ENCODE measurements around the gene PRKN. TPM values are rescaled to one million over a fixed set of nuclear protein-coding genes. Genes with fewer than 3 reads are reported as not detected.

The PRKN gene
- total RNA-seq, 4 donors from 2014 or later, result 4.4 to 669 (median 10.5) TPM

GRCh38 chr6:161679980-161680538 lies 1047.5 kb downstream of the PRKN start:
- Histone ChIP-seq H3K4me3 (no peak overlapping the region), H3K36me3 (no peaks in the 10 kb centered on the region), H3K4me1 (no peaks in the 10 kb centered on the region), H3K27me3 (no peaks in the 10 kb centered on the region), H3K9me3 (no peaks in the 10 kb centered on the region), H3K27ac (no peak overlapping the region)
- TF ChIP-seq POLR2A (IDR thresholded peaks at IDR 0.05) (no peak), CTCF (IDR thresholded peaks at IDR 0.05) (no peak)
- DNase-seq, result no peak

- no peak for TF ChIP-seq POLR2A (IDR thresholded peaks at IDR 0.05)
- H3K9me3 ChIP-seq, result no peaks in the 10 kb centered on the region
- H3K4me1 ChIP-seq, result no peaks in the 10 kb centered on the region
- no peak overlapping the region for H3K27ac ChIP-seq
- DNase-seq, result no peak
- no peaks in the 10 kb centered on the region for H3K36me3 ChIP-seq
- H3K4me3 ChIP-seq, result no peak overlapping the region
- H3K27me3 ChIP-seq, result no peaks in the 10 kb centered on the region
These were observed 1050.4 kb downstream of the PRKN start for GRCh38 chr6:161677188-161677587.

GRCh38 chr6:161676586-161676985 lies 1051.0 kb downstream of the PRKN start:
- Histone ChIP-seq H3K27ac (no peak overlapping the region), H3K36me3 (no peaks in the 10 kb centered on the region), H3K9me3 (no peaks in the 10 kb centered on the region), H3K4me3 (no peak overlapping the region), H3K27me3 (no peaks in the 10 kb centered on the region), H3K4me1 (no peaks in the 10 kb centered on the region)
- TF ChIP-seq CTCF (IDR thresholded peaks at IDR 0.05), result no peak
- no peak for TF ChIP-seq POLR2A (IDR thresholded peaks at IDR 0.05)
- no peak for DNase-seq

- Histone ChIP-seq H3K36me3 (no peaks in the 10 kb centered on the region), H3K27ac (no peak overlapping the region), H3K27me3 (no peaks in the 10 kb centered on the region), H3K4me3 (no peak overlapping the region), H3K4me1 (no peaks in the 10 kb centered on the region), H3K9me3 (no peaks in the 10 kb centered on the region)
- no peak for DNase-seq
- no peak for TF ChIP-seq POLR2A (IDR thresholded peaks at IDR 0.05)
- no peak for TF ChIP-seq CTCF (IDR thresholded peaks at IDR 0.05)
These were observed 1052.5 kb downstream of the PRKN start for GRCh38 chr6:161674930-161675682.

GRCh38 chr6:161673026-161673425 lies 1054.5 kb downstream of the PRKN start:
- Histone ChIP-seq H3K4me1 (no peaks in the 10 kb centered on the region), H3K36me3 (no peaks in the 10 kb centered on the region), H3K27me3 (no peaks in the 10 kb centered on the region), H3K4me3 (no peak overlapping the region), H3K9me3 (no peaks in the 10 kb centered on the region), H3K27ac (no peak overlapping the region)
- TF ChIP-seq POLR2A (IDR thresholded peaks at IDR 0.05) (no peak), CTCF (IDR thresholded peaks at IDR 0.05) (no peak)
- DNase-seq, result no peak

- H3K27me3 ChIP-seq, result no peaks in the 10 kb centered on the region
- no peaks in the 10 kb centered on the region for H3K4me1 ChIP-seq
- no peaks in the 10 kb centered on the region for H3K9me3 ChIP-seq
- no peak overlapping the region for H3K4me3 ChIP-seq
- no peak overlapping the region for H3K27ac ChIP-seq
- TF ChIP-seq POLR2A (IDR thresholded peaks at IDR 0.05) (no peak), CTCF (IDR thresholded peaks at IDR 0.05) (no peak)
- no peak for DNase-seq
- H3K36me3 ChIP-seq, result no peaks in the 10 kb centered on the region
These were observed 1056.4 kb downstream of the PRKN start for GRCh38 chr6:161671117-161671516.
